IMR-90 (cell line): ENCODE measurements around the gene PRM3. TPM values are rescaled to one million over a fixed set of nuclear protein-coding genes. Genes with fewer than 3 reads are reported as not detected.

Experiments used
- BHLHE40 ChIP-seq: fragments of 150-350 bp; IDR thresholded peaks from 2 replicates; pipeline ENCODE4 v1.6.1; 2016; ENCODE audit warnings: mild to moderate bottlenecking, low read depth, low read length
- CHD1 ChIP-seq: IDR thresholded peaks from 2 replicates; pipeline ENCODE4 v1.6.1; 2012; ENCODE audit warnings: low read depth, low read length, improper control_type of control experiment
- CTCF ChIP-seq: conservative IDR thresholded peaks from 2 replicates; pipeline ENCODE4 v1.5.1; 2012; ENCODE audit warnings: mild to moderate bottlenecking, low read depth, low read length, improper control_type of control experiment
- FOS ChIP-seq: fragments of 150-350 bp; IDR thresholded peaks from 2 replicates; pipeline ENCODE4 v1.6.1; 2016; ENCODE audit warnings: low read depth, low read length
- NFE2L2 ChIP-seq: fragments of 150-350 bp; IDR thresholded peaks from 2 replicates; pipeline ENCODE4 v1.6.1; 2016; ENCODE audit warnings: low read depth, mild to moderate bottlenecking, low read length
- SMC3 ChIP-seq: fragments of 150-350 bp; IDR thresholded peaks from 2 replicates; pipeline ENCODE4 v1.6.1; 2016; ENCODE audit warnings: low read depth, mild to moderate bottlenecking, antibody characterized with exemption, low read length, moderate library complexity
- polyA plus RNA-seq, 3 experiments: library from polyadenylated mRNA; depleted of rRNA; stranded (reverse); fragments of >200 nt; gene quantifications; 2 replicates each; pipeline ENCODE4 v1.2.3, GENCODE V29; 2012; ENCODE audit warnings: low replicate concordance in 1 of 3
- total RNA-seq: library from RNA; depleted of rRNA; stranded (reverse); fragments of >200 nt; gene quantifications from 2 replicates; pipeline ENCODE4 v1.2.3, GENCODE V29; 2012

Gene PRM3
- total and polyA plus RNA-seq, 2 of the 4 experiments (the other 2 are of a cell fraction), result not detected

- TF ChIP-seq CTCF (no peak), SMC3 (no peak; the same call in 1 of the 2 replicates), NFE2L2 (peak; percentile 43; the same call in 1 of the 2 replicates), BHLHE40 (no peak; the same call in 1 of the 2 replicates), FOS (0 out of 2 replicates have a peak, but pooled peaks have one; percentile 10), CHD1 (peak; percentile 80; the same call in 1 of the 2 replicates)
Observed at GRCh38 chr16:11251525-11252481, 21.6 kb downstream of the PRM3 start (continued).
